Spleen (tissue), 7 donors: ENCODE measurements around the gene ACY1.

Experiments used
- POLR2A ChIP-seq, 3 donors: fragments of 450-650 bp; IDR thresholded peaks; one replicate each; pipeline ENCODE4 v1.5.1; 2017; ENCODE audit warnings: antibody characterized with exemption in 3 of 3, mild to moderate bottlenecking in 1 of 3
- POLR2AphosphoS5 ChIP-seq, 3 donors: sonication (generic); formaldehyde crosslinking; IDR thresholded peaks; one replicate each; pipeline ENCODE4 v1.5.1; 2017; ENCODE audit warnings: antibody characterized with exemption in 3 of 3
- TF ChIP-seq, protein P1 (sequence below), 11 experiments: fragments of 200-600 bp in 7 of 11; fragments of 450-650 bp in 4 of 11; sonication (generic) in 4 of 11; IDR thresholded peaks in 8 of 11; conservative IDR thresholded peaks in 3 of 11; 1 replicate in 7 of 11; 2 replicates in 4 of 11; pipeline versions ENCODE4 v1.4.0 to v1.8.0; 2016 to 2021; ENCODE audit warnings: antibody characterized with exemption in 11 of 11, inconsistent platforms in 4 of 11, mild to moderate bottlenecking in 1 of 11
- donor health status: DM: no; HTN: no; CAD: no; lungs with moderate emphysema.
- donor health status: DM: no; HTN: no; CAD: no.
- donor health status: DM: no; HTN: no; CAD: no.

DNA sequence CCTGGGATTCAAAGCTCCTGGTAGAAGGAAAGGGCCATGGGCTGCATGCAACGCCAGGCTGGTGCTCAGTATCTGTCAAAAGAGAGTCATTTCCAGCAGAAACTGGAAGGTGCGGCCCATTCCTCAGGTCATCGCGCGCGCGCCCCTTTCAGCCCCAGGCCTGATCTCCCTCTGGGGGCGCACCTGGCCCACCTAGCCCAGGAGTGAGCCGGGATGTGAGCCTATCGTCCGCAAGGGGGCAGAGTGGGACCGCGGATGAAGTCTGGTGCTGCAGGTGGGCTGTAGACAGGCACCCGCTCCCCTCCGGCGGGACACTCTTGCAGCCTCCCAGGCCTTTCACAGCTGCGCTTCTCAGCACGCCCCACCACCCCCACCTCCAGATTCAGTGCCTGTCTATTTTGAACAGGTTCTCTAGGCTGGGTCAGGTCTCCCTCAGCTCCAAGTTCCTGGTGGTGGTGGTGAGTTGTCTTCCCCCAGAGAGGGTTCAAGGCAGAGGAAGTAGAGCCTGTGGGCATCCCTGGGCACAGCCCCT, 18.2 kb downstream of the ACY1 start:
- TF ChIP-seq, protein P1, sequence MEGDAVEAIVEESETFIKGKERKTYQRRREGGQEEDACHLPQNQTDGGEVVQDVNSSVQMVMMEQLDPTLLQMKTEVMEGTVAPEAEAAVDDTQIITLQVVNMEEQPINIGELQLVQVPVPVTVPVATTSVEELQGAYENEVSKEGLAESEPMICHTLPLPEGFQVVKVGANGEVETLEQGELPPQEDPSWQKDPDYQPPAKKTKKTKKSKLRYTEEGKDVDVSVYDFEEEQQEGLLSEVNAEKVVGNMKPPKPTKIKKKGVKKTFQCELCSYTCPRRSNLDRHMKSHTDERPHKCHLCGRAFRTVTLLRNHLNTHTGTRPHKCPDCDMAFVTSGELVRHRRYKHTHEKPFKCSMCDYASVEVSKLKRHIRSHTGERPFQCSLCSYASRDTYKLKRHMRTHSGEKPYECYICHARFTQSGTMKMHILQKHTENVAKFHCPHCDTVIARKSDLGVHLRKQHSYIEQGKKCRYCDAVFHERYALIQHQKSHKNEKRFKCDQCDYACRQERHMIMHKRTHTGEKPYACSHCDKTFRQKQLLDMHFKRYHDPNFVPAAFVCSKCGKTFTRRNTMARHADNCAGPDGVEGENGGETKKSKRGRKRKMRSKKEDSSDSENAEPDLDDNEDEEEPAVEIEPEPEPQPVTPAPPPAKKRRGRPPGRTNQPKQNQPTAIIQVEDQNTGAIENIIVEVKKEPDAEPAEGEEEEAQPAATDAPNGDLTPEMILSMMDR (IDR thresholded peaks at IDR 0.05 in 8 of 11, conservative IDR thresholded peaks at IDR 0.05 in 3 of 11) = peak; percentile 91 to 98 (median 93)
- TF ChIP-seq POLR2AphosphoS5 (IDR thresholded peaks at IDR 0.05) (peak; percentile 19 to 61 (median 50)), POLR2A (IDR thresholded peaks at IDR 0.05) (no peak)
